ENCODE measurements around the gene CITED4.

The CITED4 gene

DNA sequence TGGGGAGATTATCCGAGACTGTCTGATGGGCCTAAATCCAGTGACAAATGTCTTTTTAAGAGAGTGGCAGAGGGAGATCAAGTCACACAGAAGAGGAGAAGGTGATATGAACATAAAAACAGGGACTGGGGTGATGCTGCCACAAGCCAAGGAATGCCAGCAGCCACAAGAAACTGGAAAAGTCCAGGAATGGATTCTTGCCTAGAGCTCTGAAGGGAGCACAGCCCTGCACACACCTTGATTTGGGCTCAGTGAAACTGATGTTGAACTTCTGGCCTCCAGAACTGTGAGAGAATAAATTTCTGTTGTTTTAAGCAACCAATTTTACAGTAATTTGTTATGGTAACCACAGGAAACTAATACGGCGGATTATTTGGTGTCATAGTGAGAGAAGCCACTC lies 19.5 kb downstream of the CITED4 start:
- H3K4me3 ChIP-seq (ENCODE audit: control insufficient read depth, low read depth, low read length) = no peak overlapping the region

DNA sequence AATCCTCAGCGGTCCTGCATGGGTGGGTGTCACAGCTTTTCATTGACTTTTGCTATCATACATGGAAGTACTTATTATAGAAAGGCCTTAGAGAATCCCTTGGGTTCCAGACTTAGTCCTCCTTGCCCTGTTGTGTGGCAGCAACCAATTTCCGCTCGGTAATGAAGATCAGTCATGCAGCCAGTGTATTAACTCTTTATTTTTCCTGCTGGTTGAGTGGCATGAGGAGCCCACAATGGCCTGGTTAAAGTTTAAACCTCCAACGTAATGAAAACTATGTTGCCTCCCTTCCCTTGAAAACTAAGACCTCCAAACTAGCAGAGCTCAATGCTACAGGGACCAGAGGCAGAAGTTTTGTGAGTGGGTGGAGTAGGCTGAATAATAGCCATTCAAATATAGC lies 20.0 kb downstream of the CITED4 start:
- TF ChIP-seq, protein P1, sequence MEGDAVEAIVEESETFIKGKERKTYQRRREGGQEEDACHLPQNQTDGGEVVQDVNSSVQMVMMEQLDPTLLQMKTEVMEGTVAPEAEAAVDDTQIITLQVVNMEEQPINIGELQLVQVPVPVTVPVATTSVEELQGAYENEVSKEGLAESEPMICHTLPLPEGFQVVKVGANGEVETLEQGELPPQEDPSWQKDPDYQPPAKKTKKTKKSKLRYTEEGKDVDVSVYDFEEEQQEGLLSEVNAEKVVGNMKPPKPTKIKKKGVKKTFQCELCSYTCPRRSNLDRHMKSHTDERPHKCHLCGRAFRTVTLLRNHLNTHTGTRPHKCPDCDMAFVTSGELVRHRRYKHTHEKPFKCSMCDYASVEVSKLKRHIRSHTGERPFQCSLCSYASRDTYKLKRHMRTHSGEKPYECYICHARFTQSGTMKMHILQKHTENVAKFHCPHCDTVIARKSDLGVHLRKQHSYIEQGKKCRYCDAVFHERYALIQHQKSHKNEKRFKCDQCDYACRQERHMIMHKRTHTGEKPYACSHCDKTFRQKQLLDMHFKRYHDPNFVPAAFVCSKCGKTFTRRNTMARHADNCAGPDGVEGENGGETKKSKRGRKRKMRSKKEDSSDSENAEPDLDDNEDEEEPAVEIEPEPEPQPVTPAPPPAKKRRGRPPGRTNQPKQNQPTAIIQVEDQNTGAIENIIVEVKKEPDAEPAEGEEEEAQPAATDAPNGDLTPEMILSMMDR (IDR thresholded peaks at IDR 0.05; ENCODE audit: control insufficient read depth, insufficient read depth, low read depth, low read length, missing control alignments) = no peak
- no peak overlapping the region for H3K4me3 ChIP-seq (ENCODE audit: control insufficient read depth, low read depth, low read length)
- DNase-seq (ENCODE audit: low read depth) = no peak

More for the DNA sequence above, 19.5 kb downstream of the CITED4 start:
- no peak for DNase-seq (ENCODE audit: low read depth)
- TF ChIP-seq, protein P1 (IDR thresholded peaks at IDR 0.05; ENCODE audit: control insufficient read depth, insufficient read depth, low read depth, low read length, missing control alignments) = no peak

DNA sequence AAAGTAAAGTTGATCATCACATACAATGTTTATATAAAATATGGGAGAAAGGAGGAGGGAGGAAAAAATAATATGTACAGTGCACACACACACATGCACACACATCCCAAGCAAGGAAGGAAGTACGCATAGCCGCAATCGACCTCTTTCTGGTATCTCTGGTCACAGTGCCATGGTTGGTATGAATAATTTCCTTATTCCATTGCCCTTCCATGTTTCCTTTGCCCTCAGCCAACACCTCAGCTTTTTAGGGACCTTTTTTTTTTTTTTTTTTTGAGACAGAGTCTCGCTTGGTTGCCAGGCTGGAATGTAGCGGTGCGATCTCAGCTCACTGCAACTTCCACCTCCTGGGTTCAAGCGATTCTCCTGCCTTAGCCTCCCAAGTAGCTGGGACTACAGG lies 20.6 kb downstream of the CITED4 start:
- no peak overlapping the region for H3K4me3 ChIP-seq (ENCODE audit: control insufficient read depth, low read depth, low read length)
- DNase-seq (ENCODE audit: low read depth) = no peak
- TF ChIP-seq, protein P1 (IDR thresholded peaks at IDR 0.05; ENCODE audit: control insufficient read depth, insufficient read depth, low read depth, low read length, missing control alignments) = no peak

DNA sequence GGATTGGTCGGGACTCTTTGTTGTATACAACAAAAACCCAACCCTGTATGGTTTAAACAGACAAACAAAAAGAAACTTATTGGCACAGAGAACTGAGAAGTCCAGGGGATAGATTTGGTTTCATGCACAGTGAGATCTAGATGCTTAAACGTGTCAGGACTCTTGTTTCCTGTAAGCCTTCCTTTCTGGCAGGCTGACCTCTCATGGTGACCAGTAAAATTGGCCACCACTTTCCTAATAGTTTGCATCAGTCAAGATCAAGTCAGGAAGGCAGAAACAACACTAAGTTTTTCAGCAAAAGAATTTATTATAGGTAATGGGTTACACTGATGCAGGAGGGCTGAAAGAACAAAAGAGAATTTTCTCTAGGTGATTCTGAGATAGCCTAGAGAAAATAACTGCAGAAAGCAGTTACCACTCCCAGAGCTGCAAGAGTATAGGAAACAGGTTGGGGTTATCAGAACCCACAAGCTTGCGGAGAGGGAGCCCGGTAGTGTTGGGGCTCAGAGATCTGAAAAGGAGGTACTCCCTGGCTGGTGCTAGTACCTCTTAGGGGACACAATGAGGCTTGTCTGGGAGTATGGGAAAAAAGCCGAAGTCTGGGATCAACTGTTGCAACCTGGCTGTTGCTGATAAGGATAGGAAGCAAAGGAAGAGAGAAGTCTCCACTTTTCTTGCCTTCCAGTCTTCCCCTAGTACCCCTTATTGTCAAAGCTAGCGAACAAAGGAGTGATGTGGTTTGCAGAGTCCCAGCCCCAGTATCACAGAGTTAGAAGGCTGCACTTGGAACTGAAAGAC lies 21.4 kb downstream of the CITED4 start:
- TF ChIP-seq, protein P1 (IDR thresholded peaks at IDR 0.05; ENCODE audit: control insufficient read depth, insufficient read depth, low read depth, low read length, missing control alignments) = no peak
- DNase-seq (ENCODE audit: low read depth) = no peak
- no peak overlapping the region for H3K4me3 ChIP-seq (ENCODE audit: control insufficient read depth, low read depth, low read length)

DNA sequence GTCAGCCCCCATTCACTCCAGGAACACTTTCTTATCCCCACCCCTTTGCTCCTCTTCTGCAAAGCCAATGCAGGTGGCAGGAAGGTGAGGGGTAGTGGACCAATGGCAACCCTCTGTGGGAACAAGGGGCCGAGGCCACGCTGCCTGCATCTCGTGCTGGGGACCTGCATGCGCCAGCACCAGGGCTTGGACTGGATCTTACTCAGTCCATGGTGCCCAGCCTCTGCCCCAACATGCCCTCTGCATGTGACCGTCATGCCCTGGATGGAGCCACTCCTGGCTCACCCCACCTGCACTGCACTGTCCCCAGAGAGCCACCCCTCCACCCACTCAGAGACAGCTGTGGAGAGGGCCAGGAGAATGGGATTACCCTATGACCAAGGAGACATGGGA lies 22.2 kb downstream of the CITED4 start:
- DNase-seq (ENCODE audit: low read depth) = no peak
- H3K4me3 ChIP-seq (ENCODE audit: control insufficient read depth, low read depth, low read length) = no peak overlapping the region
- TF ChIP-seq, protein P1 (IDR thresholded peaks at IDR 0.05; ENCODE audit: control insufficient read depth, insufficient read depth, low read depth, low read length, missing control alignments) = no peak

DNA sequence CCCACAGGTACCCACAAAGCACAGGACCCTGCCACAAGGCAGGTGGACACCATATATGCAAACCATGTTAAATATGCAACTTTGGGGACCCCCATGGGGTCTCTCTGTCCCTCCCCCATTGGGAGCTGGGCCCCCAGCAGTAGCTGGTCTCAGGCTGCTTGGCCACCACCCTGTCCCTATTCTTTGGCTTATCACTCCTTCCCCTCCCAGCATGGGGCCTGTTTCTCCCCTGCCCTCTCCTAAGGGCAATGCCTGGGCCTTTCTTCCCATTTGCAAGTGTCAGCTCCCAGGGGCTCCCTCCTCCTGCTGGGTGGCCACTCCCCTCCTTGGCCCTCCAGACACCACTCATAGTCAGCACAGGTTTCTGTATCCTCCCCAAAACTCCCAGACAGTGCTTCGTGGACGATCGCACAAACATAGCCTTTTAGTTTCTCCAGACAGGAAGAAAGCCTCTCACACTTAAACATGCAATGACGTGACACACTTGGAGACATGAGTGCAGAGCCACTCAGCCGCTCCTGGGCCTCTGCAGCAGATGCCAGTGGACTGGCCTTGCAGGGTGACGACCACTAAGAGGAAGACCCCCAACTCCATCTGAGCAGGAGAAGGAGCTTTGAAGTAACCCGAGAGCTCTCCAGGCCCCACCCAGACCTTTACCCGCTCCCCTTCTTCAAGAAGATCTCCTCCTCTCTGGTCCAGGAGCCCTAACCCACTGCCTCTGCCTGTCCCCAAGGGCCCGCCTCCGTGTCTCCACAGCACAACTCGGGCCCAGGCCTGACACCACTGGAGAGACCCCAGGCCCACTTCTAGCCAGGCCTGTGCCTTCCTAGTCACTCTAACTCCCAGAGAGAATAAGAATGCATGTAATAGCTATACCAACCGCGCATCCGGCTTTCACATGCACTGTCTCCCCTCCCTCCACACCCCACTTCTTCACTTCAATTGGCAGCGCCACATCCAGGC lies 22.9 kb downstream of the CITED4 start:
- TF ChIP-seq, protein P1 (IDR thresholded peaks at IDR 0.05; ENCODE audit: control insufficient read depth, insufficient read depth, low read depth, low read length, missing control alignments) = no peak

More for the DNA sequence above, 22.9 kb downstream of the CITED4 start:
- H3K4me3 ChIP-seq (ENCODE audit: control insufficient read depth, low read depth, low read length) = no peak overlapping the region
- DNase-seq (ENCODE audit: low read depth) = no peak

Data from AG09309 (cell line).